GM19463 (cell line): ENCODE measurements around the gene PICALM.
"Not testable (repeated sequence)": the region's sequence is repeated elsewhere in the genome, so short reads cannot be mapped to it uniquely, and the experiment has no call there.

Experiments used
- ATAC-seq: cut with Tn5 transposase; IDR thresholded peaks from one replicate; pipeline ENCODE4 v1.9.1; 2021; ENCODE audit warnings: mild to moderate bottlenecking, moderate library complexity; ENCODE audit not compliant: unreplicated experiment

PICALM gene

GRCh38 chr11:86068951-86069407 is at the start of gene PICALM:
Gene PICALM, minus strand, starts transcription at chr11:86069084. Its CDS starts 304 bp downstream, at chr11:86068780.
- peak; percentile 79 for ATAC-seq

- ATAC-seq = no peak
Observed at GRCh38 chr11:86118253-86118652, 49.4 kb upstream of the PICALM start.

- no peak for ATAC-seq
Observed at GRCh38 chr11:86117712-86118063, 48.8 kb upstream of the PICALM start.

- no peak for ATAC-seq
Observed at GRCh38 chr11:86117001-86117711, 48.3 kb upstream of the PICALM start.

- ATAC-seq = peak; percentile 82
Observed at GRCh38 chr11:86116386-86116726, 47.5 kb upstream of the PICALM start.

GRCh38 chr11:86115542-86116385 is 46.9 kb upstream of the PICALM start:
- ATAC-seq = peak; percentile 40

- no peak for ATAC-seq
Observed at GRCh38 chr11:86108890-86109638, 40.2 kb upstream of the PICALM start.

- no peak for ATAC-seq
Observed at GRCh38 chr11:86108191-86108590, 39.3 kb upstream of the PICALM start.

- no peak for ATAC-seq
Observed at GRCh38 chr11:86106916-86107315, 38.0 kb upstream of the PICALM start.

- not testable (repeated sequence) for ATAC-seq
Observed at GRCh38 chr11:86106031-86106430, 37.1 kb upstream of the PICALM start.

GRCh38 chr11:86105601-86106000 is 36.7 kb upstream of the PICALM start:
- ATAC-seq = not testable (repeated sequence)

- ATAC-seq = no peak
Observed at GRCh38 chr11:86103808-86104207, 34.9 kb upstream of the PICALM start.

GRCh38 chr11:86101941-86102407 is 33.1 kb upstream of the PICALM start:
- ATAC-seq = no peak

GRCh38 chr11:86101493-86101892 is 32.6 kb upstream of the PICALM start:
- no peak for ATAC-seq

GRCh38 chr11:86099874-86100273 is 31.0 kb upstream of the PICALM start:
- no peak for ATAC-seq

- ATAC-seq = no peak
Observed at GRCh38 chr11:86097980-86098379, 29.1 kb upstream of the PICALM start.

GRCh38 chr11:86091566-86091965 is 22.7 kb upstream of the PICALM start:
- no peak for ATAC-seq

GRCh38 chr11:86091086-86091485 is 22.2 kb upstream of the PICALM start:
- ATAC-seq = no peak

- ATAC-seq = no peak
Observed at GRCh38 chr11:86089659-86090058, 20.8 kb upstream of the PICALM start.

GRCh38 chr11:86087688-86088087 is 18.8 kb upstream of the PICALM start:
- ATAC-seq = not testable (repeated sequence)

- no peak for ATAC-seq
Observed at GRCh38 chr11:86087256-86087655, 18.4 kb upstream of the PICALM start.
